Activated naive CD4-positive, alpha-beta T cell treated with anti-CD3 and anti-CD28 coated beads, Interleukin-2, amount 50 U/mL, for 72 hours (primary cell): Measurements from ENCODE around the gene KRTAP10-3. TPM values are rescaled to one million over a fixed set of nuclear protein-coding genes. Genes with fewer than 3 reads are reported as not detected.

Experiments
- ATAC-seq, 2 donors: fragments of 150-1000 bp; cut with Tn5 transposase; 2 replicates each; pipeline ENCODE4 v1.10.0; 2021; ENCODE audit warnings: mild to moderate bottlenecking in 2 of 2, moderate library complexity in 2 of 2
- DNase-seq, 2 donors: peaks; one replicate each; pipeline ENCODE4 v3.0.0; 2021 to 2022; ENCODE audit warnings: low spot score in 2 of 2
- H3K27ac Mint-ChIP-seq, 2 donors: one replicate each; pipeline ENCODE4 v1.8.0; 2022; ENCODE audit warnings: mild to moderate bottlenecking in 2 of 2, mixed read lengths in 2 of 2
- H3K36me3 Mint-ChIP-seq, 2 donors: one replicate each; pipeline ENCODE4 v1.8.0; 2022; ENCODE audit warnings: mixed read lengths in 2 of 2
- H3K9me3 Mint-ChIP-seq, 2 donors: one replicate each; pipeline ENCODE4 v1.8.0; 2022; ENCODE audit warnings: mixed read lengths in 2 of 2
- total RNA-seq, 2 donors: library from RNA; stranded (reverse); gene quantifications; one replicate each; pipeline ENCODE4 v1.2.3, GENCODE V29; 2022

KRTAP10-3 gene
- total RNA-seq, 2 donors from 2014 or later = not detected

GRCh38 chr21:44520326-44521300, 38.0 kb downstream of the KRTAP10-3 start:
- peak in 1 of 2 donors; percentile 50 for DNase-seq
- ATAC-seq = no peak
- Mint-ChIP-seq H3K9me3 (no peaks in the 10 kb centered on the region), H3K27ac (no peak overlapping the region), H3K36me3 (no peaks in the 10 kb centered on the region)

GRCh38 chr21:44519346-44520325, 39.0 kb downstream of the KRTAP10-3 start:
- H3K9me3 Mint-ChIP-seq = no peaks in the 10 kb centered on the region
- DNase-seq (no peak), ATAC-seq (no peak)
- H3K36me3 Mint-ChIP-seq = no peaks in the 10 kb centered on the region
- peak overlapping the region in 1 of 2 donors; percentile 34 for H3K27ac Mint-ChIP-seq

- no peak overlapping the region for H3K27ac Mint-ChIP-seq
- H3K36me3 Mint-ChIP-seq = no peaks in the 10 kb centered on the region
- ATAC-seq = no peak
- H3K9me3 Mint-ChIP-seq = no peaks in the 10 kb centered on the region
- DNase-seq = no peak
Observed at GRCh38 chr21:44518686-44519085, 39.9 kb downstream of the KRTAP10-3 start.

GRCh38 chr21:44517175-44517899, 41.3 kb downstream of the KRTAP10-3 start:
- Mint-ChIP-seq H3K9me3 (no peaks in the 10 kb centered on the region), H3K36me3 (no peaks in the 10 kb centered on the region), H3K27ac (peak overlapping the region; percentile 13 to 81)
- DNase-seq (peak; percentile 8 to 70), ATAC-seq (peak; percentile 78 to 94)

- DNase-seq (no peak), ATAC-seq (no peak)
- H3K27ac Mint-ChIP-seq = peak overlapping the region; percentile 13 to 81
- H3K36me3 Mint-ChIP-seq = no peaks in the 10 kb centered on the region
- H3K9me3 Mint-ChIP-seq = no peaks in the 10 kb centered on the region
Observed at GRCh38 chr21:44516828-44517174, 41.8 kb downstream of the KRTAP10-3 start.

- Mint-ChIP-seq H3K9me3 (no peaks in the 10 kb centered on the region), H3K27ac (no peak overlapping the region), H3K36me3 (no peaks in the 10 kb centered on the region)
- DNase-seq = no peak
- ATAC-seq = no peak
Observed at GRCh38 chr21:44516342-44516741, 42.3 kb downstream of the KRTAP10-3 start.

- H3K27ac Mint-ChIP-seq = no peak overlapping the region
- no peaks in the 10 kb centered on the region for H3K9me3 Mint-ChIP-seq
- no peak for DNase-seq
- no peaks in the 10 kb centered on the region for H3K36me3 Mint-ChIP-seq
- no peak for ATAC-seq
Observed at GRCh38 chr21:44515359-44516165, 43.0 kb downstream of the KRTAP10-3 start.

- no peaks in the 10 kb centered on the region for H3K36me3 Mint-ChIP-seq
- ATAC-seq = no peak
- no peak overlapping the region for H3K27ac Mint-ChIP-seq
- H3K9me3 Mint-ChIP-seq = no peaks in the 10 kb centered on the region
- no peak for DNase-seq
Observed at GRCh38 chr21:44514746-44515358, 43.7 kb downstream of the KRTAP10-3 start.

- DNase-seq (no peak), ATAC-seq (no peak)
- Mint-ChIP-seq H3K27ac (no peak overlapping the region), H3K9me3 (no peaks in the 10 kb centered on the region), H3K36me3 (no peaks in the 10 kb centered on the region)
Observed at GRCh38 chr21:44514218-44514520, 44.4 kb downstream of the KRTAP10-3 start.

GRCh38 chr21:44513389-44514217, 45.0 kb downstream of the KRTAP10-3 start:
- no peak for DNase-seq
- Mint-ChIP-seq H3K9me3 (no peaks in the 10 kb centered on the region), H3K27ac (no peak overlapping the region), H3K36me3 (no peaks in the 10 kb centered on the region)
- no peak for ATAC-seq

- Mint-ChIP-seq H3K36me3 (no peaks in the 10 kb centered on the region), H3K27ac (no peak overlapping the region), H3K9me3 (no peaks in the 10 kb centered on the region)
Observed at GRCh38 chr21:44512496-44513388, 45.9 kb downstream of the KRTAP10-3 start.

GRCh38 chr21:44511938-44512275, 46.7 kb downstream of the KRTAP10-3 start:
- no peak for ATAC-seq
- Mint-ChIP-seq H3K9me3 (no peaks in the 10 kb centered on the region), H3K27ac (no peak overlapping the region), H3K36me3 (no peaks in the 10 kb centered on the region)
- no peak for DNase-seq

More at GRCh38 chr21:44512496-44513388, 45.9 kb downstream of the KRTAP10-3 start:
- DNase-seq = no peak
- no peak for ATAC-seq

GRCh38 chr21:44511219-44511937, 47.2 kb downstream of the KRTAP10-3 start:
- Mint-ChIP-seq H3K36me3 (no peaks in the 10 kb centered on the region), H3K9me3 (no peaks in the 10 kb centered on the region), H3K27ac (no peak overlapping the region)
- no peak for ATAC-seq
- DNase-seq = no peak
